Trophoblast cell (in vitro differentiated cells and primary cell): ENCODE data around the gene RNU6-7.

Source experiments
- DNase-seq, 2 donors: peaks; one replicate each; pipeline ENCODE4 v3.0.0-alpha.2; 2016
- H2AFZ ChIP-seq: 2 replicates; pipeline ENCODE4 v1.6.1; 2013; ENCODE audit warnings: low read length, moderate library complexity, mild to moderate bottlenecking; ENCODE audit not compliant: insufficient read depth, poor library complexity
- H2AK5ac ChIP-seq: 2 replicates; pipeline ENCODE4 v1.6.1; 2013; ENCODE audit warnings: mild to moderate bottlenecking, low read length
- H2BK120ac ChIP-seq: 2 replicates; pipeline ENCODE4 v1.6.1; 2013; ENCODE audit warnings: low read length, mild to moderate bottlenecking, moderate library complexity; ENCODE audit not compliant: insufficient read depth, poor library complexity
- H2BK12ac ChIP-seq: 2 replicates; pipeline ENCODE4 v1.6.1; 2013; ENCODE audit warnings: mild to moderate bottlenecking, low read length, moderate library complexity
- H2BK5ac ChIP-seq: 2 replicates; pipeline ENCODE4 v1.6.1; 2013; ENCODE audit warnings: low read length, low read depth, moderate library complexity, mild to moderate bottlenecking; ENCODE audit not compliant: poor library complexity
- H3K14ac ChIP-seq: 2 replicates; pipeline ENCODE4 v1.6.1; 2013; ENCODE audit warnings: mild to moderate bottlenecking, low read length
- H3K18ac ChIP-seq: 2 replicates; pipeline ENCODE4 v1.6.1; 2013; ENCODE audit warnings: mild to moderate bottlenecking, low read length
- H3K23ac ChIP-seq: 2 replicates; pipeline ENCODE4 v1.6.1; 2013; ENCODE audit warnings: low read length
- H3K27ac ChIP-seq: 2 replicates; pipeline ENCODE4 v1.5.1; 2013; ENCODE audit warnings: low read depth, mild to moderate bottlenecking, inconsistent platforms, low read length, moderate library complexity
- H3K27me3 ChIP-seq: 2 replicates; pipeline ENCODE4 v1.6.1; 2013; ENCODE audit warnings: inconsistent platforms, mild to moderate bottlenecking, low read length, moderate library complexity; ENCODE audit not compliant: insufficient read depth
- H3K36me3 ChIP-seq, 2 experiments: 1 replicate in 1 of 2; 2 replicates in 1 of 2; pipeline ENCODE4 v1.6.1; 2013; ENCODE audit warnings: low read length in 2 of 2, mild to moderate bottlenecking in 2 of 2, moderate library complexity in 1 of 2; ENCODE audit not compliant: insufficient read depth in 2 of 2, control insufficient read depth in 1 of 2
- H3K4ac ChIP-seq: 2 replicates; pipeline ENCODE4 v1.6.1; 2013; ENCODE audit warnings: low read depth, mild to moderate bottlenecking, low read length, moderate library complexity
- H3K4me1 ChIP-seq, 2 experiments: 1 replicate in 1 of 2; 2 replicates in 1 of 2; pipeline ENCODE4 v1.6.1; 2013; ENCODE audit warnings: low read length in 2 of 2, mild to moderate bottlenecking in 2 of 2, moderate library complexity in 1 of 2; ENCODE audit not compliant: insufficient read depth in 2 of 2, control insufficient read depth in 1 of 2
- H3K4me2 ChIP-seq: 2 replicates; pipeline ENCODE4 v1.6.1; 2013; ENCODE audit warnings: inconsistent platforms, mild to moderate bottlenecking, low read length, moderate library complexity
- H3K4me3 ChIP-seq: 2 replicates; pipeline ENCODE4 v1.5.1; 2013; ENCODE audit warnings: mild to moderate bottlenecking, low read depth, low read length, inconsistent platforms
- H3K79me1 ChIP-seq: one replicate; pipeline ENCODE4 v1.6.1; 2013; ENCODE audit warnings: low read length
- H3K79me2 ChIP-seq: 2 replicates; pipeline ENCODE4 v1.6.1; 2013; ENCODE audit warnings: low read length, mild to moderate bottlenecking; ENCODE audit not compliant: control insufficient read depth, insufficient read depth, poor library complexity
- H3K9ac ChIP-seq: 2 replicates; pipeline ENCODE4 v1.6.1; 2013; ENCODE audit warnings: mild to moderate bottlenecking, low read length
- H3K9me3 ChIP-seq: 2 replicates; pipeline ENCODE4 v1.6.1; 2013; ENCODE audit warnings: low read depth, mild to moderate bottlenecking, control low read depth, inconsistent platforms, low read length; ENCODE audit not compliant: insufficient read depth
- H4K12ac ChIP-seq: 2 replicates; pipeline ENCODE4 v1.6.1; 2013; ENCODE audit warnings: low read depth, mild to moderate bottlenecking, low read length, moderate library complexity
- H4K8ac ChIP-seq: 2 replicates; pipeline ENCODE4 v1.6.1; 2013; ENCODE audit warnings: low read depth, mild to moderate bottlenecking, low read length, moderate library complexity
- H4K91ac ChIP-seq: one replicate; pipeline ENCODE4 v1.6.1; 2013; ENCODE audit warnings: low read depth, mild to moderate bottlenecking, low read length, moderate library complexity
- WGBS: extraction: QIAGEN DNeasy Blood & Tissue Kit; methylation state at CpG from one replicate; pipeline ENCODE4 v1.1.7; 2013; ENCODE audit warnings: missing lambda C conversion rate; ENCODE audit not compliant: insufficient read length, insufficient coverage; ENCODE audit errors: extremely low coverage; 5-methylcytosine and 5-hydroxymethylcytosine counted together

Gene RNU6-7

DNA sequence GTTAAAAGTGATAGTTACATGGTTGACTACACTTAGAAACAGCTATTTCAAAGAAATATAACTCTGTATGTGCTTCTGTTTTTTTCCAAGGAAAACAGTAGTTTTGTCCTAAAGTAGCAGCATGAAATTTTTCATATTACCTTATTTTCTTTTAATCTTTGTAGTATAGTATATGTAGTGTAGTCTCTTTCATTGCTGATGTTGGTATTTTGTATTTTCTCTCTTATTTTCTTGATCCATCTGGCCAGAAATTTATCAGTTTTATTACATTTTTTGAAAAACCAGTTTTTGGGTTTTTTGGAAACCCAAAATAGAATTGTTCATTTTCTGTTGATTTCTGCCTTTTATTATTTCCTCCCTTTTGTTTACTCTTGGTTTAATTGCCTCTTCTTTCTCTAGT is 7.6 kb downstream of the RNU6-7 start:
- Histone ChIP-seq H3K79me1 (no peaks in the 10 kb centered on the region), H4K8ac (no peak overlapping the region), H3K23ac (no peak overlapping the region), H3K36me3 (no peaks in the 10 kb centered on the region), H4K91ac (no peak overlapping the region), H2BK120ac (no peak overlapping the region), H3K9ac (no peak overlapping the region), H3K14ac (no peak overlapping the region), H3K79me2 (no peaks in the 10 kb centered on the region), H2BK5ac (no peak overlapping the region), H3K18ac (no peak overlapping the region), H2AK5ac (no peak overlapping the region), H3K4ac (no peak overlapping the region), H3K9me3 (no peaks in the 10 kb centered on the region), H3K4me2 (no peak overlapping the region), H2AFZ (no peak overlapping the region), H2BK12ac (no peak overlapping the region), H3K27ac (no peak overlapping the region), H3K4me1 (no peaks in the 10 kb centered on the region), H4K12ac (no peak overlapping the region), H3K4me3 (no peak overlapping the region), H3K27me3 (no peaks in the 10 kb centered on the region)
- no peak for DNase-seq

DNA sequence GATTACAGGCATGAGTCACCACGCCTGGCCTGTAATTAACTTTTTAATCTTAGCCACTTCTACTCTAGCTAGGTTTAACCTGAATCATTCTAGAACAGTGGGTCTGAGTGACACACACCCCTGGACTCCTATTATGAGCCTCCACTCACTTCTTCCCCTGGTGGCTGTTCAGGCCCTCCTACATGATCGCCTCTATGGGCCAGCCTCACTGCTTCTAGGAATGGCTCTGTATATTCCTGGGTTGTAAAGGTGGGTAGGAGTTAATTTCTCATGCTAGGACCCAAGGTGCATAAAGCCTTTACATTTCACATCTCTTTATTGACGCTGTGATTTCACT is 9.2 kb downstream of the RNU6-7 start:
- no peak overlapping the region for H2BK5ac ChIP-seq
- H3K36me3 ChIP-seq = no peaks in the 10 kb centered on the region
- no peaks in the 10 kb centered on the region for H3K79me1 ChIP-seq
- no peak overlapping the region for H3K4me2 ChIP-seq
- H3K4ac ChIP-seq = no peak overlapping the region
- H3K18ac ChIP-seq = no peak overlapping the region
- no peak overlapping the region for H3K27ac ChIP-seq
- H2AFZ ChIP-seq = no peak overlapping the region
- no peaks in the 10 kb centered on the region for H3K4me1 ChIP-seq
- H2BK12ac ChIP-seq = no peak overlapping the region
- H3K27me3 ChIP-seq = no peaks in the 10 kb centered on the region
- no peak overlapping the region for H4K8ac ChIP-seq
- H3K9me3 ChIP-seq = no peaks in the 10 kb centered on the region
- no peak overlapping the region for H2AK5ac ChIP-seq
- DNase-seq = peak in 1 of 2 donors; percentile 19
- no peak overlapping the region for H4K12ac ChIP-seq
- no peak overlapping the region for H3K4me3 ChIP-seq
- no peak overlapping the region for H3K23ac ChIP-seq
- no peak overlapping the region for H3K9ac ChIP-seq
- no peak overlapping the region for H4K91ac ChIP-seq
- no peak overlapping the region for H2BK120ac ChIP-seq
- no peak overlapping the region for H3K14ac ChIP-seq
- no CpG with 5 or more reads among the region's 3 CpGs for WGBS
- no peaks in the 10 kb centered on the region for H3K79me2 ChIP-seq

DNA sequence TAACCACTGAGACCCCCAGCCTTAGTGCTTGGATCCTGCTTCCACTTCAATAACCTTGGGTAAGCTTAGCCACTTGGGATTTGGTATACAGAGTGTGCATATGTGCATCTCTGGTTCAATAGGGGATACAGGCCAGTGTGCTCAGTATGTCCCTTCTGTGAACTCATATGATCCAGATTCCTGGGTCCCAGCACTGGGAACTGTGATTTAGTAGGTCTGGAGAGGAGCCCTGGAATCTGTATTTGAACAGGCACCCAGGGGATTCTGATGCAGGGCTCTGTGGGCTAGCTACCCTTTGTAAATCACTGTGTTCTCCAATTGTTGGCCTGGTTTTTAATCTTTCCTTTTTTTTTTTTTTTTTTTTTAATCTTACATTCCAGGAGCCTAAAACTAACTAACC is 11.0 kb downstream of the RNU6-7 start:
- Histone ChIP-seq H3K79me2 (no peaks in the 10 kb centered on the region), H3K18ac (no peak overlapping the region), H3K27ac (no peak overlapping the region), H4K12ac (no peak overlapping the region), H4K91ac (no peak overlapping the region), H3K79me1 (no peaks in the 10 kb centered on the region), H3K9ac (no peak overlapping the region), H3K14ac (no peak overlapping the region), H3K4ac (no peak overlapping the region), H3K9me3 (no peaks in the 10 kb centered on the region), H2BK120ac (no peak overlapping the region), H2AFZ (no peak overlapping the region), H2AK5ac (no peak overlapping the region), H3K4me3 (no peak overlapping the region), H3K27me3 (no peaks in the 10 kb centered on the region), H3K4me1 (no peaks in the 10 kb centered on the region), H2BK5ac (no peak overlapping the region), H2BK12ac (no peak overlapping the region), H3K36me3 (no peaks in the 10 kb centered on the region), H3K23ac (no peak overlapping the region), H4K8ac (no peak overlapping the region), H3K4me2 (no peak overlapping the region)
- no peak for DNase-seq

DNA sequence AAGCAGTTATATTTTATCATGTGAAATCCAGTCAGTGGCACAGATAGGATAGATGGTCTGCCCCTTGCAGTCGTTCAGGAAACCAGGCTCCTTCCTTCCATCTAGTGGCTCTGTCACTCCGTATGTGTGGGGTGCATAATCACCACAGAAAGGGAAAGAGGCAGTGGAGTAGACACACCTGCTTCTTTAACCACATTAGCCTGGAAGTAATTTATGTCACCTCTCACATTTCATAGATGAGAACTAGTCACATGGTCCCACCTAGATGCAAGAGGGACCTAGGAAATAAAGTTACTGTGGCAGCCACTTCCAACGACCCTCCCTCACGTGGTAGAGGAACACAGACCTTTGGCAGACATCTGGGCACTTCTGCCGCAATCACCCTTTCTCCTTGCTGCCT is 15.5 kb downstream of the RNU6-7 start:
- Histone ChIP-seq H2BK5ac (no peak overlapping the region), H4K8ac (no peak overlapping the region), H2BK12ac (no peak overlapping the region), H3K9ac (no peak overlapping the region), H4K12ac (no peak overlapping the region), H4K91ac (no peak overlapping the region), H2AK5ac (no peak overlapping the region), H2BK120ac (no peak overlapping the region), H3K79me2 (no peaks in the 10 kb centered on the region), H3K4ac (no peak overlapping the region), H2AFZ (no peak overlapping the region), H3K27me3 (no peaks in the 10 kb centered on the region), H3K4me2 (no peak overlapping the region), H3K23ac (no peak overlapping the region), H3K79me1 (no peaks in the 10 kb centered on the region), H3K14ac (no peak overlapping the region), H3K18ac (no peak overlapping the region), H3K9me3 (no peaks in the 10 kb centered on the region), H3K27ac (no peak overlapping the region), H3K4me1 (no peaks in the 10 kb centered on the region), H3K36me3 (no peaks in the 10 kb centered on the region), H3K4me3 (no peak overlapping the region)
- no peak for DNase-seq
- no CpG with 5 or more reads among the region's 5 CpGs for WGBS
